C4-2B (cell line): ENCODE results near the gene MAN2A1.

ENCODE experiments used
- ZFX ChIP-seq: fragments of 450-650 bp; IDR thresholded peaks from 2 replicates; pipeline ENCODE4 v1.6.1; 2017
- TF ChIP-seq, protein P1 (sequence below): fragments of 450-650 bp; conservative IDR thresholded peaks from 2 replicates; pipeline ENCODE4 v1.5.1; 2017; ENCODE audit warnings: mild to moderate bottlenecking

DNA sequence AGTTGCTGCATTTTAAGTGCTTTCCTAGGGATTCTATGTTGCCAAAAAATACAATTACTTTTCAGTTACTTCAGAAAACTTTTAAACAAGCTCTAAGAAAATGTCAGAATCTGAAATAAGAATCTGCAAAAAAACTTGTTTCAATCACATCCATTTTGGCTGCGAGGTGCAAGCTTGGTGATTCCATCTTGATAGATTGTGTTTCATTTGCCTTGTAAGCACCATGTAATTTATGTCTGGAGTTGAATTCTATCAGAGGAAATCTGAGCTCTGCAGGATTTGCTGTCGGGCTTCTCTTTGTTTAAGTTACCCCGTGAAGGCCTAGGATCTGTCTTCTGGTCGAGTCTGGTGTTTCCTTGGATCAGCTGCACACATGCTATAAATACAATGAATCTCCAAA, 40.4 kb upstream of the MAN2A1 start:
- TF ChIP-seq, protein P1, sequence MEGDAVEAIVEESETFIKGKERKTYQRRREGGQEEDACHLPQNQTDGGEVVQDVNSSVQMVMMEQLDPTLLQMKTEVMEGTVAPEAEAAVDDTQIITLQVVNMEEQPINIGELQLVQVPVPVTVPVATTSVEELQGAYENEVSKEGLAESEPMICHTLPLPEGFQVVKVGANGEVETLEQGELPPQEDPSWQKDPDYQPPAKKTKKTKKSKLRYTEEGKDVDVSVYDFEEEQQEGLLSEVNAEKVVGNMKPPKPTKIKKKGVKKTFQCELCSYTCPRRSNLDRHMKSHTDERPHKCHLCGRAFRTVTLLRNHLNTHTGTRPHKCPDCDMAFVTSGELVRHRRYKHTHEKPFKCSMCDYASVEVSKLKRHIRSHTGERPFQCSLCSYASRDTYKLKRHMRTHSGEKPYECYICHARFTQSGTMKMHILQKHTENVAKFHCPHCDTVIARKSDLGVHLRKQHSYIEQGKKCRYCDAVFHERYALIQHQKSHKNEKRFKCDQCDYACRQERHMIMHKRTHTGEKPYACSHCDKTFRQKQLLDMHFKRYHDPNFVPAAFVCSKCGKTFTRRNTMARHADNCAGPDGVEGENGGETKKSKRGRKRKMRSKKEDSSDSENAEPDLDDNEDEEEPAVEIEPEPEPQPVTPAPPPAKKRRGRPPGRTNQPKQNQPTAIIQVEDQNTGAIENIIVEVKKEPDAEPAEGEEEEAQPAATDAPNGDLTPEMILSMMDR: no peak
- TF ChIP-seq ZFX: no peak
